ENCODE results near the gene BTBD8.

DNA sequence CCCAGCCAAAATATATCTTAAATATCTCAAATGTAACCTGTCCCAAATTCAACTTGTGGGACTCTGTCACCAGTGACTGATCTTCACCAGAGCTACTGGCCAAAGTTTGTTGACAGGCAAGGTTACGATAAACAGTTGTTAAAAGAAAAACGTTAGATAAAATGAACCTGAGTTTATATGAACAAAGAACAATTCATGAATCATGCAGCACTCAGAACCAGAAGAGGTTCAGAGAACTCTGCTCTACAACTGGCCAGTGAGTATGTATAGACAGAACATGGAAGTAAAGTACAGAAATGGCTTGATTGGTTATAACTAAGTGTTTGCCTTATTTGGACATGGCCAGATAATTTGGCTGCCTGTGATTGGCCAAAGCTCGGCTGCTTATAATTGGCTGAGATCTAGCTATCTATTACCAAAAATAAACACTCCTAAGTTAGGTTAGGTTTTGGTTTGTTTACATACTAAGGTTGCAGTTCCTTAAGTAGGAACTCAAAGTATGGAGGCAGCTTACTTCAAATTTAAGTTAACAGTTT, 25.5 kb downstream of the BTBD8 start:
- TF ChIP-seq, protein P1, sequence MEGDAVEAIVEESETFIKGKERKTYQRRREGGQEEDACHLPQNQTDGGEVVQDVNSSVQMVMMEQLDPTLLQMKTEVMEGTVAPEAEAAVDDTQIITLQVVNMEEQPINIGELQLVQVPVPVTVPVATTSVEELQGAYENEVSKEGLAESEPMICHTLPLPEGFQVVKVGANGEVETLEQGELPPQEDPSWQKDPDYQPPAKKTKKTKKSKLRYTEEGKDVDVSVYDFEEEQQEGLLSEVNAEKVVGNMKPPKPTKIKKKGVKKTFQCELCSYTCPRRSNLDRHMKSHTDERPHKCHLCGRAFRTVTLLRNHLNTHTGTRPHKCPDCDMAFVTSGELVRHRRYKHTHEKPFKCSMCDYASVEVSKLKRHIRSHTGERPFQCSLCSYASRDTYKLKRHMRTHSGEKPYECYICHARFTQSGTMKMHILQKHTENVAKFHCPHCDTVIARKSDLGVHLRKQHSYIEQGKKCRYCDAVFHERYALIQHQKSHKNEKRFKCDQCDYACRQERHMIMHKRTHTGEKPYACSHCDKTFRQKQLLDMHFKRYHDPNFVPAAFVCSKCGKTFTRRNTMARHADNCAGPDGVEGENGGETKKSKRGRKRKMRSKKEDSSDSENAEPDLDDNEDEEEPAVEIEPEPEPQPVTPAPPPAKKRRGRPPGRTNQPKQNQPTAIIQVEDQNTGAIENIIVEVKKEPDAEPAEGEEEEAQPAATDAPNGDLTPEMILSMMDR (IDR thresholded peaks at IDR 0.05) = no peak
- TF ChIP-seq POLR2A (IDR thresholded peaks at IDR 0.05) = no peak

Measured in prostate gland (tissue), 2 donors.